ENCODE measurements around the gene TEC.

GRCh38 chr4:48258845-48259397, 10.7 kb downstream of the TEC start:
- TF ChIP-seq GATA2 (IDR thresholded peaks at IDR 0.05; ENCODE audit: low read depth, low read length) (no peak), GATA3 (IDR thresholded peaks at IDR 0.05; ENCODE audit: low read depth, low read length) (no peak)

Measured in SH-SY5Y (cell line).